COLO829 (cell line): Measurements from ENCODE around the gene PCNT.

Source experiments
- DNase-seq: peaks from one replicate; pipeline ENCODE4 v3.0.0; 2012; ENCODE audit warnings: low spot score

Gene PCNT

GRCh38 chr21:46379105-46379504, 55.1 kb downstream of the PCNT start:
- no peak for DNase-seq

GRCh38 chr21:46379691-46380090, 55.7 kb downstream of the PCNT start:
- no peak for DNase-seq

- no peak for DNase-seq
Measured at GRCh38 chr21:46381541-46381940, 57.6 kb downstream of the PCNT start.

- DNase-seq: no peak
Measured at GRCh38 chr21:46384556-46384955, 60.6 kb downstream of the PCNT start.

- DNase-seq: no peak
Measured at GRCh38 chr21:46385846-46386733, 62.1 kb downstream of the PCNT start.

GRCh38 chr21:46386734-46387088, 62.8 kb downstream of the PCNT start:
- no peak for DNase-seq

GRCh38 chr21:46388206-46388880, 64.4 kb downstream of the PCNT start:
- no peak for DNase-seq

GRCh38 chr21:46388896-46389295, 64.9 kb downstream of the PCNT start:
- DNase-seq: no peak

GRCh38 chr21:46390603-46391545, 66.9 kb downstream of the PCNT start:
- DNase-seq: no peak

- DNase-seq: no peak
Measured at GRCh38 chr21:46391773-46392172, 67.8 kb downstream of the PCNT start.

- DNase-seq: no peak
Measured at GRCh38 chr21:46392921-46393320, 69.0 kb downstream of the PCNT start.

GRCh38 chr21:46393451-46393940, 69.5 kb downstream of the PCNT start:
- DNase-seq: no peak

GRCh38 chr21:46393941-46394594, 70.1 kb downstream of the PCNT start:
- no peak for DNase-seq

- no peak for DNase-seq
Measured at GRCh38 chr21:46394595-46395104, 70.7 kb downstream of the PCNT start.

GRCh38 chr21:46397211-46397905, 73.4 kb downstream of the PCNT start:
- DNase-seq: no peak

- no peak for DNase-seq
Measured at GRCh38 chr21:46397993-46398392, 74.0 kb downstream of the PCNT start.

- DNase-seq: no peak
Measured at GRCh38 chr21:46399129-46399528, 75.2 kb downstream of the PCNT start.

GRCh38 chr21:46399686-46400085, 75.7 kb downstream of the PCNT start:
- DNase-seq: no peak

GRCh38 chr21:46401186-46401910, 77.4 kb downstream of the PCNT start:
- DNase-seq: no peak

GRCh38 chr21:46402421-46402820, 78.5 kb downstream of the PCNT start:
- no peak for DNase-seq
